A673 (cell line): ENCODE results near the gene TMEM132C.

ENCODE experiments used
- EZH2 ChIP-seq: fragments of 200-600 bp; sonication (generic); IDR thresholded peaks from 2 replicates; pipeline ENCODE4 v1.6.1; 2017; ENCODE audit warnings: borderline replicate concordance, low read depth, mild to moderate bottlenecking, mixed read lengths, antibody characterized with exemption, low read length; ENCODE audit not compliant: poor library complexity, severe bottlenecking
- TF ChIP-seq, protein P1 (sequence below): fragments of 300-800, 200-600 bp; sonication (generic); conservative IDR thresholded peaks from 2 replicates; pipeline ENCODE4 v1.5.1; 2017; ENCODE audit warnings: low read depth, mild to moderate bottlenecking, antibody characterized with exemption, low read length, moderate library complexity, mixed read lengths

DNA sequence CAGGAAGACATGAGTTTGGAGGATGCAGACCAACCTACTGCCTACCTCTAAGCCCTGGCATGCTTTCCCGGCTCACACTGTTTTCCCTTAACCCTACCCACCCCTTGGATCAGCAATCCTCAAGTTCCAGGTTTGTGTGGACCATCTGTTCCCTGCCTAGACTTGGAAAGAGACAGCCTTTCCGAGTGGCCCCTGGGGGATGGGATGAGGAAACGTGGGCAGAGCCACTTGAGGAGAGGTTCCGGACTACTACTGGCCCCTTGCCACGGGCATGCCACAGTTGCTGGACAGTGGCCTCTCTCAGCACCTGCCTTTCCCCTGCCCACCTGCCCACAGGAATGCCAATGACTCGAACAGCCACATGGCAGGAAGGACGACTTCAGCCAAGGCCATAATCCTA, 420.9 kb downstream of the TMEM132C start:
- TF ChIP-seq, protein P1, sequence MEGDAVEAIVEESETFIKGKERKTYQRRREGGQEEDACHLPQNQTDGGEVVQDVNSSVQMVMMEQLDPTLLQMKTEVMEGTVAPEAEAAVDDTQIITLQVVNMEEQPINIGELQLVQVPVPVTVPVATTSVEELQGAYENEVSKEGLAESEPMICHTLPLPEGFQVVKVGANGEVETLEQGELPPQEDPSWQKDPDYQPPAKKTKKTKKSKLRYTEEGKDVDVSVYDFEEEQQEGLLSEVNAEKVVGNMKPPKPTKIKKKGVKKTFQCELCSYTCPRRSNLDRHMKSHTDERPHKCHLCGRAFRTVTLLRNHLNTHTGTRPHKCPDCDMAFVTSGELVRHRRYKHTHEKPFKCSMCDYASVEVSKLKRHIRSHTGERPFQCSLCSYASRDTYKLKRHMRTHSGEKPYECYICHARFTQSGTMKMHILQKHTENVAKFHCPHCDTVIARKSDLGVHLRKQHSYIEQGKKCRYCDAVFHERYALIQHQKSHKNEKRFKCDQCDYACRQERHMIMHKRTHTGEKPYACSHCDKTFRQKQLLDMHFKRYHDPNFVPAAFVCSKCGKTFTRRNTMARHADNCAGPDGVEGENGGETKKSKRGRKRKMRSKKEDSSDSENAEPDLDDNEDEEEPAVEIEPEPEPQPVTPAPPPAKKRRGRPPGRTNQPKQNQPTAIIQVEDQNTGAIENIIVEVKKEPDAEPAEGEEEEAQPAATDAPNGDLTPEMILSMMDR = no peak
- TF ChIP-seq EZH2 = no peak
